ENCODE results near the gene TF. TPM values are rescaled to one million over a fixed set of nuclear protein-coding genes. Genes with fewer than 3 reads are reported as not detected.
A peak's percentile ranks its signal among the peaks of the same experiment; 100 is the strongest.

The TF gene
- total and polyA plus RNA-seq, 2 of the 8 experiments (the other 6 are each of a cell fraction or from before 2014, with no cell fraction given) = 0.02 to 0.26 TPM

GRCh38 chr3:133832802-133833144 lies 86.6 kb downstream of the TF start:
- H3K4me3 ChIP-seq (ENCODE audit: extremely low read depth in 1 of 4, insufficient read depth in 2 of 4, low read depth in 3 of 4, low read length in 4 of 4) = no peak overlapping the region
- H3K56ac ChIP-seq (replicated peaks; ENCODE audit: insufficient read length, low read depth, low read length) = no peak overlapping the region
- no peak for FAIRE-seq
- H2BK5ac ChIP-seq (ENCODE audit: low read depth, low read length) = no peak overlapping the region
- H4K8ac ChIP-seq (ENCODE audit: extremely low read depth, insufficient read depth, low read length) = peak overlapping the region; percentile 29; the same call in 1 of the 2 replicates
- H3K79me2 ChIP-seq (ENCODE audit: control insufficient read depth in 1 of 2, insufficient read depth in 2 of 2, low read length in 2 of 2) = no peaks in the 10 kb centered on the region
- no peak overlapping the region for H2AK5ac ChIP-seq (ENCODE audit: low read depth, low read length)
- no peaks in the 10 kb centered on the region for H3K9me3 ChIP-seq (ENCODE audit: insufficient read depth in 2 of 2, low read depth in 1 of 2, low read length in 1 of 2)
- no peaks in the 10 kb centered on the region for H3K4me1 ChIP-seq (replicated peaks in 1 of 4; ENCODE audit: control insufficient read depth in 3 of 4, insufficient read depth in 4 of 4, low read length in 3 of 4)
- H3K23me2 ChIP-seq (ENCODE audit: low read depth, low read length) = peaks cover 4% of the 10 kb centered on the region; the same call in 1 of the 2 replicates
- H4K20me1 ChIP-seq (replicated peaks in 1 of 2; ENCODE audit: control insufficient read depth in 1 of 2, insufficient read depth in 2 of 2, low read length in 2 of 2) = peaks cover 0 to 1% of the 10 kb centered on the region in 2 experiments
- no peak overlapping the region for H3K14ac ChIP-seq (ENCODE audit: insufficient read length)
- no peak overlapping the region for H3K4me2 ChIP-seq (ENCODE audit: insufficient read depth in 1 of 2, low read depth in 2 of 2, low read length in 2 of 2)
- no peak overlapping the region for H3K18ac ChIP-seq (ENCODE audit: extremely low read depth, low read length)
- WGBS, 2 experiments (ENCODE audit: extremely low coverage in 1 of 2, insufficient coverage in 1 of 2, insufficient read length in 1 of 2, insufficient replicate concordance in 2 of 2, low coverage in 1 of 2, low lambda C conversion rate in 2 of 2, missing lambda C conversion rate in 1 of 2) = 95% methylated on average over 10 of the region's 10 CpGs; no CpG with 5 or more reads in 1 of the 2 experiments
- no peak overlapping the region for H3K27ac ChIP-seq (ENCODE audit: low read depth, low read length)
- ChIA-PET CTCF (ENCODE audit: partially characterized antibody) (interaction anchor here (0.6 to 7.9 kb wide), 22 partner anchors 9 to 282 kb away, joined by 3 to 75 read pairs (median 5); no protein-coding TSS in a partner anchor), POLR2A (ENCODE audit: partially characterized antibody) (interaction anchor here (1.1 to 1.9 kb wide), 3 partner anchors 9 to 12 kb away, joined by 4 to 7 read pairs (median 4); no protein-coding TSS in a partner anchor)
- no peak overlapping the region for H4K5ac ChIP-seq (ENCODE audit: insufficient read length, low read depth, low read length)
- no peak overlapping the region for H3K23ac ChIP-seq (ENCODE audit: insufficient read length)
- no peaks in the 10 kb centered on the region for H3K27me3 ChIP-seq (replicated peaks in 1 of 4; ENCODE audit: control insufficient read depth in 3 of 4, extremely low read depth in 1 of 4, insufficient read depth in 3 of 4, low read length in 3 of 4)
- no peak overlapping the region for H2BK120ac ChIP-seq (replicated peaks; ENCODE audit: low read depth, low read length)
- H2BK12ac ChIP-seq (ENCODE audit: low read depth, low read length) = no peak overlapping the region
- H3K4ac ChIP-seq (replicated peaks; ENCODE audit: insufficient read length, low read depth, low read length) = no peak overlapping the region
- no peak overlapping the region for H4K91ac ChIP-seq (replicated peaks; ENCODE audit: insufficient read length, low read length)
- no peak overlapping the region for H3K9ac ChIP-seq (replicated peaks in 1 of 4; ENCODE audit: extremely low read depth in 1 of 4, low read depth in 3 of 4, low read length in 3 of 4)
- DNase-seq (ENCODE audit: low read depth in 1 of 2, low spot score in 2 of 2) = peak in 1 of 2 experiments; percentile 47
- no peaks in the 10 kb centered on the region; a peak in 3 of 8 replicates for H3K36me3 ChIP-seq (ENCODE audit: control insufficient read depth in 2 of 4, insufficient read depth in 4 of 4, low read length in 3 of 4)
- no peaks in the 10 kb centered on the region for H3K79me1 ChIP-seq (ENCODE audit: low read depth, low read length)
- H2BK15ac ChIP-seq (ENCODE audit: low read length) = no peak overlapping the region
- TF ChIP-seq TAF7 (optimal IDR thresholded peaks at IDR 0.05; ENCODE audit: borderline replicate concordance, low read depth, low read length) (no peak), RAD21 (IDR thresholded peaks at IDR 0.05 in 1 of 2, conservative IDR thresholded peaks at IDR 0.05 in 1 of 2; ENCODE audit: low read depth in 2 of 2, low read length in 2 of 2) (no peak), POLR2A (IDR thresholded peaks at IDR 0.05; ENCODE audit: control extremely low read depth in 1 of 2, low read depth in 2 of 2, low read length in 2 of 2) (no peak), EZH2 (IDR thresholded peaks at IDR 0.05; ENCODE audit: low read depth, low read length, severe bottlenecking) (no peak), YY1 (IDR thresholded peaks at IDR 0.05; ENCODE audit: low read depth, low read length) (no peak), FOSL1 (IDR thresholded peaks at IDR 0.05; ENCODE audit: insufficient read depth, low read depth, low read length) (no peak), POU5F1 (IDR thresholded peaks at IDR 0.05; ENCODE audit: low read depth, low read length) (no peak), USF2 (IDR thresholded peaks at IDR 0.05; ENCODE audit: low read length) (no peak), CTCF (IDR thresholded peaks at IDR 0.05; ENCODE audit: control extremely low read depth in 1 of 3, insufficient read depth in 1 of 3, low read depth in 1 of 3, low read length in 3 of 3) (no peak), JUN (IDR thresholded peaks at IDR 0.05; ENCODE audit: low read depth, low read length) (no peak)
- no peak overlapping the region for H2BK20ac ChIP-seq (ENCODE audit: low read length)
- H2AFZ ChIP-seq (ENCODE audit: low read length) = no peak overlapping the region
